Measurements from ENCODE around the gene GPR150.
"Not testable (repeated sequence)": the region's sequence is repeated elsewhere in the genome, so short reads cannot be mapped to it uniquely, and the experiment has no call there.

The GPR150 gene

GRCh38 chr5:95641741-95642220, 21.9 kb downstream of the GPR150 start:
- no peak for DNase-seq
- ChIA-PET POLR2A (interaction anchor here (0.5 kb wide), 1 partner anchor 24 kb away, joined by 5 read pairs; no protein-coding TSS in a partner anchor), CTCF (interaction anchor here (0.6 to 3.8 kb wide), 14 partner anchors 11 to 217 kb away, joined by 3 to 22 read pairs (median 3); no protein-coding TSS in a partner anchor)
- no peaks in the 10 kb centered on the region for H3K9me3 ChIP-seq (ENCODE audit: control extremely low read depth in 1 of 5, control insufficient read depth in 4 of 5, insufficient read depth in 2 of 5, low read depth in 1 of 5, low read length in 4 of 5)
- no peaks in the 10 kb centered on the region for H3K36me3 ChIP-seq (ENCODE audit: control insufficient read depth in 4 of 4, insufficient read depth in 4 of 4, low read length in 3 of 4)
- WGBS (ENCODE audit: insufficient coverage): 100% methylated on average over 1 of the region's 5 CpGs
- no peak overlapping the region for H3K4me3 ChIP-seq (ENCODE audit: control insufficient read depth in 1 of 7, extremely low read depth in 1 of 7, insufficient read depth in 4 of 7, low read depth in 2 of 7, low read length in 6 of 7)
- H3K4me1 ChIP-seq (ENCODE audit: control extremely low read depth in 1 of 4, control insufficient read depth in 4 of 4, insufficient read depth in 4 of 4, low read length in 3 of 4): peaks cover 0 to 8% (median 2%) of the 10 kb centered on the region in 4 experiments
- no peak overlapping the region for H3K27ac ChIP-seq (ENCODE audit: insufficient read depth in 1 of 2, low read depth in 1 of 2, low read length in 2 of 2, poor library complexity in 1 of 2, severe bottlenecking in 2 of 2)
- no peaks in the 10 kb centered on the region for H3K27me3 ChIP-seq (replicated peaks in 2 of 5; ENCODE audit: control insufficient read depth in 4 of 5, insufficient read depth in 5 of 5, low read length in 4 of 5)

GRCh38 chr5:95643152-95643551, 23.3 kb downstream of the GPR150 start:
- H3K27ac ChIP-seq (ENCODE audit: insufficient read depth in 1 of 2, low read depth in 1 of 2, low read length in 2 of 2, poor library complexity in 1 of 2, severe bottlenecking in 2 of 2): no peak overlapping the region
- peaks cover 10 to 21% (median 14%) of the 10 kb centered on the region in 4 experiments for H3K4me1 ChIP-seq (ENCODE audit: control extremely low read depth in 1 of 4, control insufficient read depth in 4 of 4, insufficient read depth in 4 of 4, low read length in 3 of 4)
- POLR2A ChIA-PET: no interaction called here
- no peaks in the 10 kb centered on the region for H3K36me3 ChIP-seq (ENCODE audit: control insufficient read depth in 4 of 4, insufficient read depth in 4 of 4, low read length in 3 of 4)
- CTCF ChIA-PET: interaction anchor here (0.9 to 3.8 kb wide), 12 partner anchors 9 to 204 kb away, joined by 3 to 27 read pairs (median 6); no protein-coding TSS in a partner anchor
- H3K9me3 ChIP-seq (ENCODE audit: control extremely low read depth in 1 of 5, control insufficient read depth in 4 of 5, insufficient read depth in 2 of 5, low read depth in 1 of 5, low read length in 4 of 5): no peaks in the 10 kb centered on the region
- no peak for DNase-seq
- 99% methylated on average over 7 of the region's 7 CpGs for WGBS (ENCODE audit: insufficient coverage)
- H3K27me3 ChIP-seq (replicated peaks in 2 of 5; ENCODE audit: control insufficient read depth in 4 of 5, insufficient read depth in 5 of 5, low read length in 4 of 5): no peaks in the 10 kb centered on the region
- no peak overlapping the region for H3K4me3 ChIP-seq (ENCODE audit: control insufficient read depth in 1 of 7, extremely low read depth in 1 of 7, insufficient read depth in 4 of 7, low read depth in 2 of 7, low read length in 6 of 7)

GRCh38 chr5:95644351-95645042, 24.6 kb downstream of the GPR150 start:
- peak; percentile 65 to 88 (median 83) for DNase-seq
- ChIA-PET CTCF (interaction anchor here (0.7 to 3.8 kb wide), 19 partner anchors 11 to 210 kb away, joined by 3 to 27 read pairs (median 4); partner anchors contain the start of gene ARSK), POLR2A (no interaction called here)

GRCh38 chr5:95646226-95646568, 26.3 kb downstream of the GPR150 start:
- WGBS (ENCODE audit: insufficient coverage): 96% methylated on average over 12 of the region's 17 CpGs
- H3K27ac ChIP-seq (ENCODE audit: insufficient read depth in 1 of 2, low read depth in 1 of 2, low read length in 2 of 2, poor library complexity in 1 of 2, severe bottlenecking in 2 of 2); H3K27me3 ChIP-seq (replicated peaks in 2 of 5; ENCODE audit: control insufficient read depth in 4 of 5, insufficient read depth in 5 of 5, low read length in 4 of 5); H3K9me3 ChIP-seq (ENCODE audit: control extremely low read depth in 1 of 5, control insufficient read depth in 4 of 5, insufficient read depth in 2 of 5, low read depth in 1 of 5, low read length in 4 of 5); H3K36me3 ChIP-seq (ENCODE audit: control insufficient read depth in 4 of 4, insufficient read depth in 4 of 4, low read length in 3 of 4); DNase-seq: not testable (repeated sequence)
- CTCF ChIA-PET: interaction anchor here (0.9 to 3.8 kb wide), 14 partner anchors 10 to 969 kb away, joined by 3 to 27 read pairs (median 4); no protein-coding TSS in a partner anchor
- peaks cover 12 to 31% (median 20%) of the 10 kb centered on the region in 4 experiments for H3K4me1 ChIP-seq (ENCODE audit: control extremely low read depth in 1 of 4, control insufficient read depth in 4 of 4, insufficient read depth in 4 of 4, low read length in 3 of 4)
- peak overlapping the region in 4 of 7 experiments; percentile 63 to 76 (median 69) for H3K4me3 ChIP-seq (ENCODE audit: control insufficient read depth in 1 of 7, extremely low read depth in 1 of 7, insufficient read depth in 4 of 7, low read depth in 2 of 7, low read length in 6 of 7)
- POLR2A ChIA-PET: interaction anchor here (1.2 to 1.3 kb wide), 3 partner anchors 9 to 91 kb away, joined by 3 to 5 read pairs (median 4); partner anchors contain the start of genes ARSK, RHOBTB3 and SKIC3

More at GRCh38 chr5:95644351-95645042, 24.6 kb downstream of the GPR150 start:
- H3K9me3 ChIP-seq (ENCODE audit: control extremely low read depth in 1 of 5, control insufficient read depth in 4 of 5, insufficient read depth in 2 of 5, low read depth in 1 of 5, low read length in 4 of 5): no peaks in the 10 kb centered on the region
- no peaks in the 10 kb centered on the region for H3K36me3 ChIP-seq (ENCODE audit: control insufficient read depth in 4 of 4, insufficient read depth in 4 of 4, low read length in 3 of 4)
- no peak overlapping the region for H3K4me3 ChIP-seq (ENCODE audit: control insufficient read depth in 1 of 7, extremely low read depth in 1 of 7, insufficient read depth in 4 of 7, low read depth in 2 of 7, low read length in 6 of 7)
- no peaks in the 10 kb centered on the region for H3K27me3 ChIP-seq (replicated peaks in 2 of 5; ENCODE audit: control insufficient read depth in 4 of 5, insufficient read depth in 5 of 5, low read length in 4 of 5)
- 0% methylated on average over 3 of the region's 4 CpGs for WGBS (ENCODE audit: insufficient coverage)
- H3K27ac ChIP-seq (ENCODE audit: insufficient read depth in 1 of 2, low read depth in 1 of 2, low read length in 2 of 2, poor library complexity in 1 of 2, severe bottlenecking in 2 of 2): no peak overlapping the region
- H3K4me1 ChIP-seq (ENCODE audit: control extremely low read depth in 1 of 4, control insufficient read depth in 4 of 4, insufficient read depth in 4 of 4, low read length in 3 of 4): peaks cover 12 to 31% (median 20%) of the 10 kb centered on the region in 4 experiments

GRCh38 chr5:95646569-95647431, 26.9 kb downstream of the GPR150 start, which contains the start of gene RFESD:
Gene RFESD (plus strand): TSS chr5:95646777. CDS start chr5:95652272, 5,495 bp downstream.
- POLR2A ChIA-PET: interaction anchor here (0.6 to 1.3 kb wide), 5 partner anchors 9 to 92 kb away, joined by 3 to 5 read pairs (median 4); partner anchors contain the start of genes ARSK, RHOBTB3 and SKIC3

GRCh38 chr5:95647886-95648860, 28.3 kb downstream of the GPR150 start:
- H3K9me3 ChIP-seq (ENCODE audit: control extremely low read depth in 1 of 5, control insufficient read depth in 4 of 5, insufficient read depth in 2 of 5, low read depth in 1 of 5, low read length in 4 of 5): no peaks in the 10 kb centered on the region
- H3K4me1 ChIP-seq (ENCODE audit: control extremely low read depth in 1 of 4, control insufficient read depth in 4 of 4, insufficient read depth in 4 of 4, low read length in 3 of 4): peaks cover 12 to 31% (median 20%) of the 10 kb centered on the region in 4 experiments
- peak overlapping the region; percentile 17 to 83 for H3K27ac ChIP-seq (ENCODE audit: insufficient read depth in 1 of 2, low read depth in 1 of 2, low read length in 2 of 2, poor library complexity in 1 of 2, severe bottlenecking in 2 of 2)
- ChIA-PET CTCF (interaction anchor here (0.9 to 3.8 kb wide), 7 partner anchors 9 to 184 kb away, joined by 3 to 21 read pairs (median 9); no protein-coding TSS in a partner anchor), POLR2A (interaction anchor here (0.6 to 0.8 kb wide), 2 partner anchors 24 to 44 kb away, joined by 3 read pairs; no protein-coding TSS in a partner anchor)
- DNase-seq: peak in 2 of 3 donors; percentile 61 to 83
- no peaks in the 10 kb centered on the region for H3K27me3 ChIP-seq (replicated peaks in 2 of 5; ENCODE audit: control insufficient read depth in 4 of 5, insufficient read depth in 5 of 5, low read length in 4 of 5)
- H3K36me3 ChIP-seq (ENCODE audit: control insufficient read depth in 4 of 4, insufficient read depth in 4 of 4, low read length in 3 of 4): peaks cover 0 to 6% (median 0%) of the 10 kb centered on the region in 4 experiments
- peak overlapping the region in 3 of 7 experiments; percentile 3 to 76 (median 64) for H3K4me3 ChIP-seq (ENCODE audit: control insufficient read depth in 1 of 7, extremely low read depth in 1 of 7, insufficient read depth in 4 of 7, low read depth in 2 of 7, low read length in 6 of 7)
- WGBS (ENCODE audit: insufficient coverage): 100% methylated on average over 2 of the region's 12 CpGs

More at GRCh38 chr5:95646569-95647431, 26.9 kb downstream of the GPR150 start, which contains the start of gene RFESD:
- Histone ChIP-seq H3K9me3 (ENCODE audit: control extremely low read depth in 1 of 5, control insufficient read depth in 4 of 5, insufficient read depth in 2 of 5, low read depth in 1 of 5, low read length in 4 of 5) (no peaks in the 10 kb centered on the region), H3K4me3 (ENCODE audit: control insufficient read depth in 1 of 7, extremely low read depth in 1 of 7, insufficient read depth in 4 of 7, low read depth in 2 of 7, low read length in 6 of 7) (peak within 1 kb of the TSS; percentile 13 to 76 (median 63)), H3K4me1 (ENCODE audit: control extremely low read depth in 1 of 4, control insufficient read depth in 4 of 4, insufficient read depth in 4 of 4, low read length in 3 of 4) (peaks cover 12 to 31% (median 20%) of the 10 kb centered on the region in 4 experiments), H3K36me3 (ENCODE audit: control insufficient read depth in 4 of 4, insufficient read depth in 4 of 4, low read length in 3 of 4) (no peaks in the 10 kb centered on the region), H3K27ac (ENCODE audit: insufficient read depth in 1 of 2, low read depth in 1 of 2, low read length in 2 of 2, poor library complexity in 1 of 2, severe bottlenecking in 2 of 2) (peak within 1 kb of the TSS; percentile 60 to 83), H3K27me3 (replicated peaks in 2 of 5; ENCODE audit: control insufficient read depth in 4 of 5, insufficient read depth in 5 of 5, low read length in 4 of 5) (no peaks in the 10 kb centered on the region)
- WGBS (ENCODE audit: insufficient coverage): under 1% methylated on average over 59 of the region's 60 CpGs
- peak; percentile 97 to 99 (median 99) for DNase-seq
- CTCF ChIA-PET: interaction anchor here (0.6 to 3.8 kb wide), 19 partner anchors 11 to 1002 kb away, joined by 3 to 27 read pairs (median 3); no protein-coding TSS in a partner anchor

Data from common myeloid progenitor, CD34-positive (primary cell).